Stimulated activated CD4-positive, alpha-beta T cell treated with anti-CD3 and anti-CD28 coated beads, Interleukin-4, amount 100 ng/mL, for 24 hours (primary cell): ENCODE results near the gene SCARB1.

ENCODE experiments used
- DNase-seq: peaks from one replicate; pipeline ENCODE4 v3.0.0-alpha.2; 2020

The SCARB1 gene

DNA sequence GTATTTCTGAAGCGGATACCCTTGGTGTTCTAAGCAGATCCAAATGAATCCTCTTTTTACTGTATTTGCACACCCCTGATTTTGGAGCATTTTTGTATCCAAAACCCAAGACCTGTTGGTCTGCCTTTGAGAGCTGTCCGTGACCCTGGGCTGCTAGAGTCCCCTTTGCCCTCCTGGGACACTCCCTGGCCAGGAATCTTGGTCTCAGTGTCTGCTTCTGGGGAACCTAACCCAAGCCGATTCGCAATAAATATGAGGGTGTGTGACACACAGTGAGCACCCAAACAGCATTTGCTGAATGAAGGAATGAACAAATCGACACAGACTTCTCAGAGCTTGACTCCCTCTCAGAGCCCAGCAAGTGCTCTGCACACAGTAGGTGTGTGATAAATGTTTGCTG is 92.9 kb downstream of the SCARB1 start:
- no peak for DNase-seq

GRCh38 chr12:124769881-124770512 is 93.7 kb downstream of the SCARB1 start:
- DNase-seq: no peak

GRCh38 chr12:124769163-124769530 is 94.5 kb downstream of the SCARB1 start:
- no peak for DNase-seq

GRCh38 chr12:124768452-124769162 is 95.1 kb downstream of the SCARB1 start:
- no peak for DNase-seq

- peak; percentile 85 for DNase-seq
Observed at GRCh38 chr12:124767066-124767821, 96.4 kb downstream of the SCARB1 start.

DNA sequence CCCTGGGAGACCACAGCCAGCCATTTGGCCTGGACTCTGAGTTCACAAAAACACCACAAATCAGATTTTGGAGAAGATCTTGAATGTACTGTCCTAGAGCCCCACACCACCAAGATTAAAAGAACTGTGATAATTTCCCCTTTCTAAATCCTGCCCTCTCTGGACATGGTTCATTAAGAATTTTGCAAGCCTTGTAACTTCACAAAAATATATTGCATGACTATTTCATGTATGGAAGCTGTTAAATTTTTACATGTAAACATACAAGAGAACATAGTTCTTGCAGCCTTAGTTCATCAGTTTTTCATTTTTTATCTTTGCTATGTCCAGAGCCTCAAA is 97.0 kb downstream of the SCARB1 start:
- DNase-seq: no peak

- DNase-seq: no peak
Observed at GRCh38 chr12:124765581-124766489, 97.8 kb downstream of the SCARB1 start.

GRCh38 chr12:124764870-124765580 is 98.6 kb downstream of the SCARB1 start:
- no peak for DNase-seq

DNA sequence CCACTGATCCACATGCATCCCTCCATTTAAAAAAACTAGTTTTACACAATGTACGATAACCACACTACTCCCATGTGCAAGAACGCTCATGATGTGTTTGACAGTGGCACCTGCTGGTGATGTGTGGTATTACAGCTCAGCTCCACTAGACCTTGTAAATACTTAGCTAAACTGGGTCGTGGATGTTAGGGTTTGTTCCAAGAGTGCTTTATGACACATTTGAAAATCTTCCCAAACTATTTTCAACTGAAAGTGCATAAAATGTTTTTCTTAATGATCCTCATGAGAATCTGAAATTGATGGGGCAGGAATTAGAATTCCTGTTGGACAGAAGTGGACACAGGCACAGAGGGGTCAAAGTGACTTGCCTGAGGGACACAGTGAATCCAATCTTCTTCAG is 99.2 kb downstream of the SCARB1 start:
- peak; percentile 54 for DNase-seq

DNA sequence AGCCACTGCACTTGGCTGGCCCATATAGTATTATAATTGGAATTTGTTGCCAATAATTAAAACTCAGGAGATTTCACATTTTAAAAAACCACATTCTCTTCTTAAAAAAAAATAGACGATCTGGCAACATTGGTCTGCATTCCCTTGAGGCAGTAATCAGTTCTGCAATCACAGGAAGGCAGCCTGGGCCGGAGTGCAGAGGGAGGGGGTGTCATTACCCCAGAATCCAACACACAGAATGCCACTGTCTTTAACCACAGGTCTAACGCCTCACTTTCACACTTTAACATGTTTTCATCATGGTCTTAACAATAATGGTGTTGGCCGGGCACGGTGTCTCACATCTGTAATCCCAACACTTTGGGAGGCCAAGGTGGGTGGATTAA is 100.1 kb downstream of the SCARB1 start:
- DNase-seq: no peak

GRCh38 chr12:124762791-124763593 is 100.7 kb downstream of the SCARB1 start:
- peak; percentile 54 for DNase-seq

DNA sequence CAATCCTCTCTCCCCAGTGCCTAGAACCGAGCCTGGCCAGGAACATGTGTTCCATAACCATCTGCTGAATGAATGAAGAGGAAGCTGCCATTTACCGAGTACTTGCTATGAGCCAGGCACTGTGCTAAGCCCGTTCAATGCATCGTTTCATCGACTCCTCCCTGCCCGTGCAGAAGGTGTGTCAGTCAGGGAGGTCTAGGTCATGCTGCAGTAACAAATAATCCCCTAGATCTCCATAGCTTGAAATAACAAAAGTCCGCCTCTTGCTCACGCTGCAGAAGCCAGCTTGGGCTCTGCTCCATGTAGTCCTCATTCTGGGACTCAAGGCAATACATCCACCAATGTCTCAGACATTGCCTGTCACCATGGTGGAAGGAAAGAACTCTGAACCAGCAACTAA is 101.3 kb downstream of the SCARB1 start:
- no peak for DNase-seq

GRCh38 chr12:124761871-124762270 is 101.8 kb downstream of the SCARB1 start:
- peak; percentile 39 for DNase-seq

- DNase-seq: no peak
Observed at GRCh38 chr12:124761056-124761455, 102.6 kb downstream of the SCARB1 start.

DNA sequence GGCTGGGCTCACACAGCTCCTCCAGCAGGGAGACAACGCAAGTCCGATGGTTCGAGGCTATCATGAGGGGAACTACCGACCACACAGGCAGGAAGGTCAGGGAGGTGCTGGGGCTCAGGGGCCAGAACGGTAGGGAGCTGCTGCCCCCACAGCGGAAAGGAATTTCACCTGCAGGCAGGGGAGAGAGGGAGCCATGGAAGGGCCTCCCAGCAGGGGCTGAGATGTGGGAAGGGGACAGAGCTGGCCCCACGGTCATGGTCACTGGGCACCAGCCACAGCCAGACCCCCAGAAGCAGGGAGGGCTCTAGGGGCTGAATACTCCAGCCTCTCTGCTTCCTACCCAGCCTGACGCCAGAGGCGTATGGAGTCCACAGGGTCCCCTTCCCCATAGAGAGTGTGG is 103.1 kb downstream of the SCARB1 start:
- DNase-seq: no peak

- DNase-seq: no peak
Observed at GRCh38 chr12:124759841-124760503, 103.7 kb downstream of the SCARB1 start.

DNA sequence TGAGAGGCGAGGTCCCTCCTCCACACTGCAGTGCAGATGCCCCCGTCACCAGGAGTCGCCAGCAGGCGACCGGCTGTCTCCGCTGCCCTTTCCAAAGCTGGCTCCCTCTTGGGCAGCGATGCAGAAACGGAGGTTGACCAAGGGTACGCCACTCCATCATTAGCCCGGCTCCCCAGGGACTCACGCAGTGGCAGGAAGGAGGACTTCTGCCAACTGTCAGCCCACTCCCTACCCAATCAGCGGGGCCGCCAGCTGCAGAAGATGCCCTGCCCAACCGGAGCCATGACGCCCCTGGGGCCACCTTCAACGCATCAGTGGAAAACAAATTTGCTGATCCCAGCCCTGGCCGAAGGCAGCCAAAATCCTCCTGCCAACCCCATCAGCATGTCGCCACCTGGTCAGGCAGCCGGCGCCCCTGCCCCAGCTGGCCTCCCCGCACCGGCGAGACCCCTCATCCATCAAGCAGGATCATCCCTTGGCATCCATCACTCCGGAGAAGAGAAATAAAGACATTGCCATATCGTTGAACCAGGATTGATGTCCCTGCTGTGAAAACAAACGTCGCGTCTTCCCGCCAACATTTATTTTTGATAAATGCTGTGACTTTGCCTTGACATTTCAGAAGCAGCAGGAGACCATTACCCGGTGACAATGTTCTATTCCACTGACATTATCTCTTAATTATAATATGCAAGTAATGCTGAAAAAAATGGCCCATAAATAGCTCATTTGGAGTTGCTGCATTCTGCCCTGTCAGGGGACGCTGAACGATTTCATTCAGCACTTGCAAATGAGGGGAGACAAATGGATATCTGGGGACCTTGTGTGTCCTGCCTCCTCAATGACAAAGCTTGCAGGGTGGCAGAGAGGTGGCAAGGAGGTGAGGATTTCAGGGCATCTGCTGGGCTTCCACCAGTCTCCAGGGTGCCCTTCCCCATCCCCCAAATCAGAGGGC is 105.1 kb downstream of the SCARB1 start:
- no peak for DNase-seq

GRCh38 chr12:124757329-124757728 is 106.3 kb downstream of the SCARB1 start:
- DNase-seq: no peak

GRCh38 chr12:124756760-124757159 is 106.9 kb downstream of the SCARB1 start:
- no peak for DNase-seq

DNA sequence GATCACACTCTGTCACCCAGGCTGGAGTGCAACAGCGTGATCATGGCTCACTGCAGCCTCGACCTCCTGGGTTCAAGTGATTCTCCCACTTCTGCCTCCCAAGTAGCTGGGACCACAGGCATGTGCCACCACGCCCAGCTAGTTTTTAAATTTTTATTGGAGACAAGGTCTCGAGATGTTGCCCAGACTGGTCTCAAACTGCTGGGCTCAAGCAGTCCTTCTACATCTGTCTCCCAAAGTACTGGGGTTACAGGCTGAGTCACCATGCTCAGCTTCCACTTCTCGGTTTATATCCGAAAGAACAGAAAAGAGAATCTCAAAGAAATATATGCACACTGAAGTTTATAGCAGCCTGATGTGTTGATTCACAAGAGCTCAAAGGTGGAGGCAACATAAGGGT is 107.5 kb downstream of the SCARB1 start:
- DNase-seq: no peak
